ENCODE data around the gene FAM193B.

The FAM193B gene

GRCh38 chr5:177484902-177485549 lies 69.3 kb downstream of the FAM193B start:
- no peaks in the 10 kb centered on the region for H3K79me2 ChIP-seq (ENCODE audit: insufficient read depth, low read length)
- no peak overlapping the region for H2AFZ ChIP-seq (ENCODE audit: low read depth, low read length, severe bottlenecking)
- no peak overlapping the region for H3K4me2 ChIP-seq (ENCODE audit: low read depth, low read length, poor library complexity, severe bottlenecking)
- H3K4me3 ChIP-seq (ENCODE audit: insufficient read depth, low read length, poor library complexity, severe bottlenecking) = no peak overlapping the region
- H3K27me3 ChIP-seq (ENCODE audit: low read length) = no peaks in the 10 kb centered on the region
- H3K9me2 ChIP-seq (replicated peaks; ENCODE audit: insufficient read depth, low read length) = no peaks in the 10 kb centered on the region
- no peak for TF ChIP-seq CTCF (IDR thresholded peaks at IDR 0.05; ENCODE audit: insufficient read depth, low read length, poor library complexity, severe bottlenecking)
- TF ChIP-seq EZH2phosphoT487 (conservative IDR thresholded peaks at IDR 0.05; ENCODE audit: low read length) = no peak
- no peaks in the 10 kb centered on the region for H3K36me3 ChIP-seq (ENCODE audit: low read length)
- H4K20me1 ChIP-seq (ENCODE audit: low read depth, low read length) = no peaks in the 10 kb centered on the region
- no peaks in the 10 kb centered on the region for H3K9me3 ChIP-seq (ENCODE audit: insufficient read depth, low read length)
- H3F3A ChIP-seq (ENCODE audit: insufficient read depth) = no peaks in the 10 kb centered on the region
- no peak overlapping the region for H3K9ac ChIP-seq (ENCODE audit: low read length)
- no peak overlapping the region for H3K27ac ChIP-seq (ENCODE audit: low read depth, low read length)

GRCh38 chr5:177483994-177484901 lies 70.1 kb downstream of the FAM193B start:
- Histone ChIP-seq H3K79me2 (ENCODE audit: insufficient read depth, low read length) (no peaks in the 10 kb centered on the region), H3K27ac (ENCODE audit: low read depth, low read length) (no peak overlapping the region), H3F3A (ENCODE audit: insufficient read depth) (no peaks in the 10 kb centered on the region), H3K9ac (ENCODE audit: low read length) (no peak overlapping the region), H3K9me3 (ENCODE audit: insufficient read depth, low read length) (no peaks in the 10 kb centered on the region), H3K4me3 (ENCODE audit: insufficient read depth, low read length, poor library complexity, severe bottlenecking) (no peak overlapping the region), H4K20me1 (ENCODE audit: low read depth, low read length) (no peaks in the 10 kb centered on the region), H3K36me3 (ENCODE audit: low read length) (no peaks in the 10 kb centered on the region), H3K27me3 (ENCODE audit: low read length) (no peaks in the 10 kb centered on the region), H2AFZ (ENCODE audit: low read depth, low read length, severe bottlenecking) (no peak overlapping the region), H3K4me2 (ENCODE audit: low read depth, low read length, poor library complexity, severe bottlenecking) (no peak overlapping the region), H3K9me2 (replicated peaks; ENCODE audit: insufficient read depth, low read length) (no peaks in the 10 kb centered on the region)
- TF ChIP-seq EZH2phosphoT487 (conservative IDR thresholded peaks at IDR 0.05; ENCODE audit: low read length) = no peak
- no peak for TF ChIP-seq CTCF (IDR thresholded peaks at IDR 0.05; ENCODE audit: insufficient read depth, low read length, poor library complexity, severe bottlenecking)

GRCh38 chr5:177483042-177483441 lies 71.3 kb downstream of the FAM193B start:
- Histone ChIP-seq H3K9me2 (replicated peaks; ENCODE audit: insufficient read depth, low read length) (no peaks in the 10 kb centered on the region), H3K27me3 (ENCODE audit: low read length) (no peaks in the 10 kb centered on the region), H3K27ac (ENCODE audit: low read depth, low read length) (no peak overlapping the region), H3K4me2 (ENCODE audit: low read depth, low read length, poor library complexity, severe bottlenecking) (no peak overlapping the region), H4K20me1 (ENCODE audit: low read depth, low read length) (no peaks in the 10 kb centered on the region), H3K79me2 (ENCODE audit: insufficient read depth, low read length) (no peaks in the 10 kb centered on the region), H2AFZ (ENCODE audit: low read depth, low read length, severe bottlenecking) (no peak overlapping the region), H3K4me3 (ENCODE audit: insufficient read depth, low read length, poor library complexity, severe bottlenecking) (no peak overlapping the region), H3K9ac (ENCODE audit: low read length) (no peak overlapping the region), H3F3A (ENCODE audit: insufficient read depth) (no peaks in the 10 kb centered on the region), H3K9me3 (ENCODE audit: insufficient read depth, low read length) (no peaks in the 10 kb centered on the region), H3K36me3 (ENCODE audit: low read length) (no peaks in the 10 kb centered on the region)
- TF ChIP-seq CTCF (IDR thresholded peaks at IDR 0.05; ENCODE audit: insufficient read depth, low read length, poor library complexity, severe bottlenecking) (no peak), EZH2phosphoT487 (conservative IDR thresholded peaks at IDR 0.05; ENCODE audit: low read length) (no peak)
